Large intestine (tissue), 12 donors: ENCODE data around the gene YAF2. TPM values are rescaled to one million over a fixed set of nuclear protein-coding genes. Genes with fewer than 3 reads are reported as not detected.
A peak's percentile ranks its signal among the peaks of the same experiment; 100 is the strongest.

Experiments
- DNase-seq, 2 donors: peaks; one replicate each; pipeline versions ENCODE4 v3.0.0 to v3.0.0-alpha.2; 2013
- H3K27ac ChIP-seq: one replicate; pipeline ENCODE4 v1.5.1; 2013; ENCODE audit warnings: low read length
- H3K27me3 ChIP-seq: 2 replicates; pipeline ENCODE4 v1.6.1; 2013; ENCODE audit warnings: low read length; ENCODE audit not compliant: control insufficient read depth, insufficient read depth
- H3K36me3 ChIP-seq: 2 replicates; pipeline ENCODE4 v1.6.1; 2013; ENCODE audit warnings: low read length; ENCODE audit not compliant: control insufficient read depth, insufficient read depth
- H3K4me1 ChIP-seq: one replicate; pipeline ENCODE4 v1.6.1; 2013; ENCODE audit warnings: low read length; ENCODE audit not compliant: control insufficient read depth, insufficient read depth
- H3K4me3 ChIP-seq: one replicate; pipeline ENCODE4 v1.5.1; 2013; ENCODE audit warnings: low read length
- H3K9me3 ChIP-seq: one replicate; pipeline ENCODE4 v1.6.1; 2013; ENCODE audit warnings: mild to moderate bottlenecking, low read depth, low read length, moderate library complexity; ENCODE audit not compliant: control insufficient read depth
- WGBS: methylation state at CpG from one replicate; pipeline ENCODE4 v1.1.5; 2013; ENCODE audit warnings: low lambda C conversion rate; ENCODE audit not compliant: insufficient coverage; 5-methylcytosine and 5-hydroxymethylcytosine counted together
- long read RNA-seq, 11 donors: transcript quantifications; one replicate each; lab custom pipeline, GENCODE V29; 2026
- polyA plus RNA-seq: library from polyadenylated mRNA; unstranded; fragments of 120-200 nt; gene quantifications from one replicate; pipeline ENCODE4 v1.2.1, GENCODE V29; 2013

The YAF2 gene
- polyA plus RNA-seq: 19.4 TPM
- long read RNA-seq, donor 1, partial matches to known transcripts: 0 of 4 reads
- long read RNA-seq, donor 1, other reads (novel, unspliced or antisense): 0 of 4 reads
- long read RNA-seq, donor 2, transcript YAF2-203 (4 exons, 2,076 nt): major isoform, 8 of 11 reads
- long read RNA-seq, donor 2, partial matches to known transcripts: 0 of 11 reads
- long read RNA-seq, donor 2, other reads (novel, unspliced or antisense): 0 of 11 reads
- long read RNA-seq, donor 3: 0 reads
- long read RNA-seq, donor 4: 0 reads
- long read RNA-seq, donor 5, partial matches to known transcripts: 0 of 4 reads
- long read RNA-seq, donor 5, other reads (novel, unspliced or antisense): 0 of 4 reads
- long read RNA-seq, donor 6, transcript YAF2-203 (4 exons, 2,076 nt): major isoform, 6 of 11 reads
- long read RNA-seq, donor 6, partial matches to known transcripts: 0 of 11 reads
- long read RNA-seq, donor 6, other reads (novel, unspliced or antisense): 0 of 11 reads
- long read RNA-seq, donor 7, partial matches to known transcripts: 0 of 5 reads
- long read RNA-seq, donor 7, other reads (novel, unspliced or antisense): 0 of 5 reads
- long read RNA-seq, donor 8, transcript YAF2-203 (4 exons, 2,076 nt): major isoform, 5 of 7 reads
- long read RNA-seq, donor 8, partial matches to known transcripts: 0 of 7 reads
- long read RNA-seq, donor 8, other reads (novel, unspliced or antisense): 0 of 7 reads
- long read RNA-seq, donor 9, transcript YAF2-203 (4 exons, 2,076 nt): major isoform, 5 of 8 reads
- long read RNA-seq, donor 9, partial matches to known transcripts: 0 of 8 reads
- long read RNA-seq, donor 9, other reads (novel, unspliced or antisense): 0 of 8 reads
- long read RNA-seq, donor 10, transcript YAF2-203 (4 exons, 2,076 nt): major isoform, 5 of 6 reads
- long read RNA-seq, donor 10, partial matches to known transcripts: 0 of 6 reads
- long read RNA-seq, donor 10, other reads (novel, unspliced or antisense): 0 of 6 reads
- long read RNA-seq, donor 11, partial matches to known transcripts: 0 of 2 reads
- long read RNA-seq, donor 11, other reads (novel, unspliced or antisense): 0 of 2 reads

- 60% methylated on average over 2 of the region's 69 CpGs for WGBS
- Histone ChIP-seq H3K27me3 (no peaks in the 10 kb centered on the region), H3K4me3 (peak within 1 kb of the TSS; percentile 79), H3K9me3 (no peaks in the 10 kb centered on the region), H3K4me1 (no peaks in the 10 kb centered on the region), H3K36me3 (peaks cover 3% of the 10 kb centered on the region), H3K27ac (peak within 1 kb of the TSS; percentile 67)
- peak; percentile 88 to 90 for DNase-seq
Observed at GRCh38 chr12:42238240-42239140, at the start of gene YAF2. Gene YAF2, minus strand, starts transcription at chr12:42238248. Its CDS starts 68 bp downstream, at chr12:42238180.

- Histone ChIP-seq H3K36me3 (no peaks in the 10 kb centered on the region), H3K9me3 (no peaks in the 10 kb centered on the region), H3K27me3 (no peaks in the 10 kb centered on the region), H3K27ac (no peak overlapping the region), H3K4me3 (no peak overlapping the region), H3K4me1 (peaks cover 9% of the 10 kb centered on the region)
- no peak for DNase-seq
- 100% methylated on average over 2 of the region's 26 CpGs for WGBS
Observed at GRCh38 chr12:42286741-42287140, 48.7 kb upstream of the YAF2 start.

- WGBS: 100% methylated on average over 1 of the region's 2 CpGs
Observed at GRCh38 chr12:42285431-42285830, 47.4 kb upstream of the YAF2 start.

GRCh38 chr12:42284876-42285275 lies 46.8 kb upstream of the YAF2 start:
- 100% methylated on average over 2 of the region's 2 CpGs for WGBS
- no peak for DNase-seq
- Histone ChIP-seq H3K4me1 (peaks cover 15% of the 10 kb centered on the region), H3K36me3 (no peaks in the 10 kb centered on the region), H3K27ac (no peak overlapping the region), H3K27me3 (no peaks in the 10 kb centered on the region), H3K9me3 (no peaks in the 10 kb centered on the region), H3K4me3 (no peak overlapping the region)

More at GRCh38 chr12:42285431-42285830, 47.4 kb upstream of the YAF2 start:
- H3K4me1 ChIP-seq: peaks cover 15% of the 10 kb centered on the region
- no peak for DNase-seq
- no peaks in the 10 kb centered on the region for H3K9me3 ChIP-seq
- H3K27ac ChIP-seq: no peak overlapping the region
- H3K36me3 ChIP-seq: no peaks in the 10 kb centered on the region
- no peaks in the 10 kb centered on the region for H3K27me3 ChIP-seq
- H3K4me3 ChIP-seq: no peak overlapping the region

- Histone ChIP-seq H3K4me3 (no peak overlapping the region), H3K36me3 (no peaks in the 10 kb centered on the region), H3K4me1 (peaks cover 15% of the 10 kb centered on the region), H3K9me3 (no peaks in the 10 kb centered on the region), H3K27ac (no peak overlapping the region), H3K27me3 (no peaks in the 10 kb centered on the region)
- no peak for DNase-seq
- 100% methylated on average over 1 of the region's 1 CpG for WGBS
Observed at GRCh38 chr12:42284157-42284556, 46.1 kb upstream of the YAF2 start.

- Histone ChIP-seq H3K4me1 (peaks cover 15% of the 10 kb centered on the region), H3K27me3 (no peaks in the 10 kb centered on the region), H3K4me3 (no peak overlapping the region), H3K27ac (no peak overlapping the region), H3K36me3 (no peaks in the 10 kb centered on the region), H3K9me3 (no peaks in the 10 kb centered on the region)
- DNase-seq: no peak
Observed at GRCh38 chr12:42283739-42284138, 45.7 kb upstream of the YAF2 start.

GRCh38 chr12:42282294-42282693 lies 44.2 kb upstream of the YAF2 start:
- Histone ChIP-seq H3K4me3 (no peak overlapping the region), H3K9me3 (no peaks in the 10 kb centered on the region), H3K27ac (peak overlapping the region; percentile 81), H3K36me3 (no peaks in the 10 kb centered on the region), H3K4me1 (peaks cover 15% of the 10 kb centered on the region), H3K27me3 (no peaks in the 10 kb centered on the region)
- DNase-seq: peak; percentile 81 to 92
- no CpG with 5 or more reads among the region's 2 CpGs for WGBS

- H3K27me3 ChIP-seq: no peaks in the 10 kb centered on the region
- DNase-seq: no peak
- peaks cover 15% of the 10 kb centered on the region for H3K4me1 ChIP-seq
- no peaks in the 10 kb centered on the region for H3K36me3 ChIP-seq
- no peaks in the 10 kb centered on the region for H3K9me3 ChIP-seq
- peak overlapping the region; percentile 81 for H3K27ac ChIP-seq
- no peak overlapping the region for H3K4me3 ChIP-seq
- WGBS: no CpG with 5 or more reads among the region's 3 CpGs
Observed at GRCh38 chr12:42281844-42282243, 43.8 kb upstream of the YAF2 start.

GRCh38 chr12:42281278-42281677 lies 43.2 kb upstream of the YAF2 start:
- peak; percentile 13 to 58 for DNase-seq

More at GRCh38 chr12:42281278-42281677, 43.2 kb upstream of the YAF2 start:
- Histone ChIP-seq H3K4me1 (peaks cover 15% of the 10 kb centered on the region), H3K36me3 (no peaks in the 10 kb centered on the region), H3K27me3 (no peaks in the 10 kb centered on the region), H3K4me3 (no peak overlapping the region), H3K9me3 (no peaks in the 10 kb centered on the region), H3K27ac (peak overlapping the region; percentile 81)
- no CpG with 5 or more reads among the region's 3 CpGs for WGBS
